GM19467 (cell line): ENCODE measurements around the gene LMAN1L.
"Not testable (repeated sequence)": the region's sequence is repeated elsewhere in the genome, so short reads cannot be mapped to it uniquely, and the experiment has no call there.

Experiments
- ATAC-seq: cut with Tn5 transposase; IDR thresholded peaks from one replicate; pipeline ENCODE4 v1.9.1; 2021; ENCODE audit warnings: mild to moderate bottlenecking, moderate library complexity; ENCODE audit not compliant: unreplicated experiment

Gene LMAN1L

DNA sequence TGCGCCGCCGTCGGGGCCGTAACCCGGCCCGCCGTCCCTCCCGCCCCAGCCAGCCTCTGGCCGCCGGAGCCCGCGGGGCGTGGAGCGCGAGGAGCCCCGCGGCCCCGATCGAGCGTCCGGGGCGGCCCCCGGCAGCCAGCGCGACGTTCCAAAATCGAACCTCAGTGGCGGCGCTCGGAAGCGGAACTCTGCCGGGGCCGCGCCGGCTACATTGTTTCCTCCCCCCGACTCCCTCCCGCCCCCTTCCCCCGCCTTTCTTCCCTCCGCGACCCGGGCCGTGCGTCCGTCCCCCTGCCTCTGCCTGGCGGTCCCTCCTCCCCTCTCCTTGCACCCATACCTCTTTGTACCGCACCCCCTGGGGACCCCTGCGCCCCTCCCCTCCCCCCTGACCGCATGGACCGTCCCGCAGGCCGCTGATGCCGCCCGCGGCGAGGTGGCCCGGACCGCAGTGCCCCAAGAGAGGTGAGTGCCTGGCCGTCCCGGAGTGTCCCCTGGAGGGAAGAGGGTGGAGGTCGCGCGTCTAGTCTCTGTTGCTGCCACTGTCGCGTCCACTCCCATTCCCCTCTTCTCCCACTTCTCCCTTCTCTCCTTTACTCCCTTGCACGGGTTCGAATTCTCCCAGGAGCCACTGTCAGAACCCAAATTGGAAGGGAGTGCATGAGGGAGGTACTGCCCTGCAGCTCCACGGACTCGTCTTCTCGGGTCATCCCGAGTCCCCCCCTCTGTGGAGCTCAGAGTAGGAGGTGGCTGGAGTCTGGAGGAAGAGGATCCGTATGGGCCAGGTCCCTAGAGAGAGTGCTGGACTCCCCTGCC, 30.2 kb upstream of the LMAN1L start:
- no peak for ATAC-seq

DNA sequence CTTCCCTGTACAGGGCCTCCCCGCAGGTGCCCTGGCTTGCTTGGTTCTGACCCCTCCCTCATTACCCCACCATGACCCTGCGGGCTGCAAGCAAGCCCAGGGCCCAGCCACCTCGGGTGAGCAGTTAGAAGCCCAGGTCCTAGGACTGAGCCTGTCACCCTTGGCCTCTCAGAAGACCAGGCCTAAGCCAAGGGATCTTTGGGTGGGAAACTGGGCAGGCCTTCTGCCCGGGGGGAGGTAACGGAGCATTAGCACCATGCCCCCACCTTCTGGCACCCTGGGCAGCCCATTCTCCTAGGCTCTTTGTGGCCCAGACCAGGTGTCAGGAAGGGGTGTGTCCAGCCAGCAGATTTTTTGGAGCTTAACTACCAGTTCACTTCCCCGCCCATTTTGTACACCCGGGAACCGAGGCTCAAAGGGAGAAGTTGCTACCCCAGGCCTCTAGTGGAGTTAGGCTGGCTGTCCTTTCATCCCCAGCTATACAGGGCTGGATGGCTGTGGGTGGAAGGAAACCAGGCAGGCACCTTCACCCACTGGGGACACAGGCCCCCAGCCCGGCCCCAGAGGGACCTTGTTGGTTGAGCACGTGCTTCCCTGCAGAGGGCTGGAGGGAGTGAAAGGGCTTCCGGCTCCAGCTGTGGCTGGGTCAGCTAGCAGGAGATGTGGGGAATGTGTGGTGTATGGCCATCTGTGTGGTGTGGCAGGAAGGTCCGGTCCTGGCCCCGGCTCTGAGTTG, 29.4 kb upstream of the LMAN1L start:
- ATAC-seq: no peak

DNA sequence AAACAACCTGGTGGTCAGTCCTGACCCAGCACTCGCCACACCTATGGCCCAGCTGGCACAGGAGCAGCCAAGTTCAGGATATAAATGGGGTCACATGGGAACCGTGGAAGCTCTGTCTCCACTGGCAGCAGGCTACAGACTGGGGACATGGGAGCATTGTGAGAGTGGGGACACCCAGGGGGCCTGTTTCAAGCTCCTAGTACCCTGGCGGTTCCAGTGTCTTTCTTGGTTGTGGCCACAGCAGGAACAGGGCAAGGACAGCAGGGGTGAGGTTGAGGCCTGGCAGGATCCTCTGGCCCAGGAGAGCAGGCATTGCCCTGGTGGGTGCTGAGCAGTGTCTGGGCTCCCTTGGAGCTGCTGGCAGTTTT, 28.8 kb upstream of the LMAN1L start:
- no peak for ATAC-seq

DNA sequence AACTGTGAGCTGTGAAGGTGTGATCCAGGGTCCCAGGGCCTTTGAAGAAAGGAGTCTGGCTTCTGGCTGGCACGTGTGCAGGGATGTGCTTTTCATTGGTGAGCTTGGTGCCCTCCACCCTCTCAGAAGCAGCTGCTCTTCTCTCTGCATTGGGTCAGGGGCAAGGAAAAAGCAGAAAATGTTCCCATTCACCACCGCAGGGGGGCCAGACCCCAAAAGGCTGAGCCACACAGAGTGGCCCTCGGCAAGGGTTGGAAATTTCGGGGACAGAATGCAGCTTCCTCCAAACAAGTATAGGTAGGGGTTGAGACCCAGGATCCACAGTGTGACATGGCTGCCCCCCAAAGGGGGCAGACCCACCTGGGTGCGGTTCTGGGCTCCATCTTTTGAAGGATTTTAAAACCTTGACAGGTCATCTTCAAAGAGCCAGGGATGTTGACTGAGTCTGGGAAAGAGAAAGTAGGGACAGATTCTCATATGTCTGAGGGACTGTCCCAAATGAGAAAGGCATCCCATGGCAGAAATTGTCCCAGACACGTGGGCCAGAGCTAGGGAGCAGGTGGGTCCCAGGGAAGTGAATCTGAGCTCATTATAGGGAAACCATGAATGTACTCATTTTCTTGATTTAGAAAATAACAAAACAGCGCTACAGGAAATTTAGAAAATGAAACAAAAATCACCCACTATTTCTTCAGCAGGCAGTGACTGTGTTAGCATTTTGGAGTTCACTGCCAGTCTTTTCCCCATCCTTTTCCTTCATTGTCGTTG, 28.0 kb upstream of the LMAN1L start:
- ATAC-seq: no peak

DNA sequence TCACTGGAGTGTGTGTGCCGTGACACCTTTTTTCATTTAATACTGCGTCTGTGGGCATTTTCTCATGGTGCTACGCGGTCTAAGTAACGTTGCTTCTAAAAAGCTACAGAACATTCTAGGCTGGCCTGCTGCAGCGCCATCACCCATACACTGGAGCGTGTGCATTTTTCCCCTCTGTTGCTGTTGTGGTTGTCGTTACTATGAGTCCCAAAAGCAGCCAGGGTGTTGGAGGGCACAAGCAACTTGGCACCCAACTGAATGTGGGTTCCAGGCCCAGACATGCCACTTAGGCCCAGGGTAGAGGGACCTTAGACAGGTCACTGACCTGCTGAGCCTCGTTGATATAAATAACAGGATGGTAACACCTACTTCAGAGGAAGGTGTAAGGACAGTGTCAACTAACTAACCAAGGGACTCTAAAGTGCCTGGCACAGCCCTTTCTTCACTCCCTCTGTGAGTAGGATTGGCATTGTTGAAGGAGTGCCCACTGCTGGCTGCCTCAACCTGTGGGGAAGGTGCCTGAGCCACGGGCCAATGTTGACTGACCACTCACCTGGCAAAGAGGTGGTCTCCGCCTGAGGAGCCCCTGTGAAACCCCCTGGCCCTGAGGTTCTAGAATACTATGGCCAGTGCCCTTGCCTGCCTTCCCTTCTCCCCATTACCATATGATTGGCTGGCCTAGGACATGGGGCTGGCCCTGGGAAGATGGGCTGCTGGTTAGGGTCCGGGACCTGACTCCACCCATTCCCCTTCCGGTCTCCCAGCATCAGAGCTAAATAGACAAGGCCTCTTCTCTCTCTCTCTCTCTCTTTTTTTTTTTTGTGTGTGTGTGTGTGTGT, 27.2 kb upstream of the LMAN1L start:
- ATAC-seq: no peak

DNA sequence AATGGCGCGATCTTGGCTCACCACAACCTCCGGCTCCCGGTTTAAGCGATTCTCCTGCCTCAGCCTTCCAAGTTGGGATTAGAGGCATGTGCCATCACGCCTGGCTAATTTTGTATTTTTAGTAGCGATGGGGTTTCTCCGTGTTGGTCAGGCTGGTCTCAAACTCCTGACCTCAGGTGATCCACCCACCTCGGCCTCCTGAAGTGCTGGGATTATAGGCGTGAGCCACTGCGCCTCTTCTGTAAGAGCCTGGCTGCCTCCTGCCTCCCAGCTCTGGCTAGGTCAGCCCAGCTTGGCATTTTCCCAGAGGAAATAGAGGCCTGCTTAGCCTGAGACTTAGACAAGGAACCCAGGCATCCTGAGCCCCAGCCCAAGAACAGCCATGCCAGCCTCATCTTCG, 26.6 kb upstream of the LMAN1L start:
- not testable (repeated sequence) for ATAC-seq

DNA sequence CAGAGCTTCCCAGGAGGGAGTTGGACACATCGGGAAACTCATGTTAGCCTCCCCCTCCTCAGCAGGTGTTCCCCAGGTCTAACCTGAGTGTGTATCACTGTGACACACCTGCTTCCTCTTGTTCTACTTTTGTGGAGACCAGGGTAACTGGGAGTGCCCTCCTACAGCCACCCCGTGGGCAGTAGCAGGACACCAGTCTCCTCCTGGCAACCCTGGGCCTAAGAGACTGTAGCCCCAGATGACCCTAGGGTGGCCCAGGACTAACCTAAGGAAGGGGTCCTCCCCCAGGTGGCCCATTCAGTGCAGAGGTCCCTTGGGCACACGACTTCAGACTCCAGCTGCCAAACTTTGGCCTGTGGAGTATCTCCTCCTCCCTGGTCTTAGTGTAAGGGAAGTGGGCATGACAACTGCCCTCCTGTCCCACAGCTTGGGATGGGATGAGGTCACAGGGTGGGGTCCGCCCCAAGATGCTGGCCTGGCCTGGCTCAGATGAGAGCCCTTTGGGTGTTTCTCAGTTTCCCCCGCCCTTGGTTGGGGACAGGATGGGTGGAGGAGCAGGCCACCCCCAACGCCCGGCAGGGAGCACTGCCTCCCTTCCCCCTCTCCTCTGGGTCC, 26.0 kb upstream of the LMAN1L start:
- no peak for ATAC-seq

DNA sequence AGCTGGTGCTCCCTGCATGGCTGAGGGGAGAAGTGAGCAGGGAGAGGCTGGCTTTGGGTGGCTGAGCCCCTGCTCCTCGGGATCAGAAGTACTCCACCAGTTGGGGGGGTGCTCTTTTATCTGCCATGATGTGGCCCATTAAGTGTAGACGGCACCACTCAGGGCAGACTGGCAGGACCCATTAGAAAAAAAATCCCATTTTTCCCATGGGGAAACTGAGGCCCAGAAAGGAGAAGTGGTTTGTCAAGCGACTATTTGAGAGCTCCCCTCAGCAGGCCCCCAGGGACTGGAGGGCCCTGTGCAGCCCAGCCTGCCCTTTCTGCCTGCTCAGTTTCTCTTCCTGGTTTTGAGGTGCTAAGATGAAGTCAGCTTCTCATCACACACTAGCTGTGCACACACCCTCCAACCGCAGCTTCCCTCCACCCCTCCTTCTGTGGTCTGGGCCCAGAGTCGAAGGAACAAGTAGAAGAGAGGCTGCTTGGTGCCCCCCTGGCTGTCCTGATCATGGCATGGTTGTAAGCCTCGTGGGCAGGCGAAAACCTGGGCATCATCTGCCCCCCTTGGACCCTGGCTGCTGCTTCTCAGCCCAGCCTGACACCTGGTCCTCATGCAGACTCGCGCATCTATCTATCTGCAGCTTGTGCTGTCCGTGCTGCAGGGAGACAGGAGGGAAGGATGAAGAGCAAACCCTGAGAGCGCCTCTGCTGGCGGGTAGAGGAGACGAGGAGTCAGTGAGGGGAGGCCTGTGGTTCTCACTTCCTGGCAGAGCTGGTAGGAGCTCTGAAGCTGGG, 25.2 kb upstream of the LMAN1L start:
- peak; percentile 39 for ATAC-seq

DNA sequence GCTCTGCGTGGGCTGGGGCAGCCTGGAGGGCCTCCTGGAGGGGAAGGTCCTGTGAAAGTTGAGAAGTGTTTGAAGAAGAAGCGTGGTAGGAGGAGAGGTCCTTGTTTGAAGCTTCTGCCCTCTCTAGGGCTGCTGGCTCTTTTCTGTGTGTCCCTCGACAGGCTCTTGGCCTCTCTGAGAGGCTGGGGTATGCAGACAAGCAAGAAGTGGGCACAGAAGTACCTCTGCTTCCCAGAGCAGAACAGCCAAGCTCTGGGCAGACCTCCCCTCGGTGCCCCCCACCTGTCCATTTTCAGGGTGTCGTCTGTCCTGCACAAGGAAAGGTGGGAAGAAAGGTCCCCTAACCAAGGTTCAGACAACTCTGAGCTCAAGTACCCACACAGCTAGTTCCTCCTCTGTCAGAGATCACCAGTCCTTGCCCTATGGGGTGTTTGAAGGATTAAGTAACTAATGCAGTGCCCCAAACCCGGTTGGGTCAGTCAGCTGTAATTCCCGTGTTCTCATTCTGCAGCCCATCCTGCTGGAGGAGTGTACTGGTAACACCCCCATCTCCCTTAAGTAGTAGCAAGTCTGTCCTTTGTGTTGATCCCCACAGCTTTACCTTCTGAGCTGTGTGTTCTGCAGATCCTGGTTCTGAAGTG, 24.5 kb upstream of the LMAN1L start:
- no peak for ATAC-seq

DNA sequence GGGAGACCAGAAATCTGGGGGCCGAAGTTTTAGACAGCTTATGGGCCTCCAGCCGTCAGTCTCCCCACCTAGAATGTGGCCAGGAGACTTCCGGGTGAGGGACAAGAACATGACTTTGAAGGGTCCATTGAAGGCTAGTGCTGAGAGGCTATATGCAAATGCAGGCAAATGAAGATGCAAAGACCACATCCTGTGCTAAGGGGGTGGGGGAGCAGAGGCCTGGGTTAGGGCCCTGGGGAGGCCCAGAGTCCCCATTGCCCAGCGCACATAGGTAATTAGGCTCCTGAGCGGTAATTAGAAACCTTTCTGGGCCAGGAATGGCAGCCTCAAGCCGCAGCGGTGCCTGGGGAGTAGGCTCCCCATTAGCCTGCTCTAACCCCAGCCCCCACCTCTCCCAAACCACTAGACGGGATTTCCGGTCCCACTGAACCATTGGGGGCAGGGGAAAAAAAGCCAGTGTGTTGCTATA, 23.9 kb upstream of the LMAN1L start:
- ATAC-seq: peak; percentile 21

DNA sequence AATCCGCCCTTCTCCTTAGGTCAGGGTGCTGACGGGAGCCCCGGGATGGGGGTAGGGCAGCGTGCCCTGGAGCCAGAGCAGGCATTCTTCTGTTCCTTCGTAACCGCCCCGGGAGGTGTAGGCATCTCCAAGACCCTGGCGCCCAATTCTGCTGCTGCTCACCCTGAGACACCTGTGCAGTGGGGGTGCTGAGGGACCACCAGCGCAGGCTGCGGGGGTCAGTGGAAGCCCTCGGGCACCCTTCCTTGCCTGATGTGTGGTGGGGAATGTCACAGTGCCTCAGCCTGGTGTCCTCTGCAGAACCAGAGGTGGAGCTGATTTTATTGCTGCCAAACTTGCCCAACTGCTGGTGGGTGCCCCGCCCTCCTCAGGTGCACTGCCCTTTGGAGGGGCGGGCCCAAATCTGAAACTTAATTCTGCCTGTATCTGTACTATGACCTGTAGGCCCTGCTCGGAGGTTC, 23.4 kb upstream of the LMAN1L start:
- ATAC-seq: no peak

DNA sequence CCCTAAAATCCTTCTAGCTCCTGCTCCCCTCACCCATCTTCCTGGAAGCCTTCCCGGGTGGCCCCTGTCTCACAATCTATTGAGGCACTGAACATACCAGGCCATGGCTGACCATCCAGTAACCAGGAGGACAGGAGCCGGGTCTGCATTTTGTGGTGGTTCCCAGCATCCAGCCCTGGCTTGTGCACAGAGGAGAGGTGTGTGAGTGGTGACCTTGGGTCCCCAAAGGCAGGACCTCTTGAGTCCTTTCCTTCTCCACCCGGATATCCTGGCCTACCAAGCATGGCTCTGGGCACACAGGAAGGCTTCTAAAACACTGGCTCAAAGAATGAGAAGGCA, 22.9 kb upstream of the LMAN1L start:
- ATAC-seq: no peak

DNA sequence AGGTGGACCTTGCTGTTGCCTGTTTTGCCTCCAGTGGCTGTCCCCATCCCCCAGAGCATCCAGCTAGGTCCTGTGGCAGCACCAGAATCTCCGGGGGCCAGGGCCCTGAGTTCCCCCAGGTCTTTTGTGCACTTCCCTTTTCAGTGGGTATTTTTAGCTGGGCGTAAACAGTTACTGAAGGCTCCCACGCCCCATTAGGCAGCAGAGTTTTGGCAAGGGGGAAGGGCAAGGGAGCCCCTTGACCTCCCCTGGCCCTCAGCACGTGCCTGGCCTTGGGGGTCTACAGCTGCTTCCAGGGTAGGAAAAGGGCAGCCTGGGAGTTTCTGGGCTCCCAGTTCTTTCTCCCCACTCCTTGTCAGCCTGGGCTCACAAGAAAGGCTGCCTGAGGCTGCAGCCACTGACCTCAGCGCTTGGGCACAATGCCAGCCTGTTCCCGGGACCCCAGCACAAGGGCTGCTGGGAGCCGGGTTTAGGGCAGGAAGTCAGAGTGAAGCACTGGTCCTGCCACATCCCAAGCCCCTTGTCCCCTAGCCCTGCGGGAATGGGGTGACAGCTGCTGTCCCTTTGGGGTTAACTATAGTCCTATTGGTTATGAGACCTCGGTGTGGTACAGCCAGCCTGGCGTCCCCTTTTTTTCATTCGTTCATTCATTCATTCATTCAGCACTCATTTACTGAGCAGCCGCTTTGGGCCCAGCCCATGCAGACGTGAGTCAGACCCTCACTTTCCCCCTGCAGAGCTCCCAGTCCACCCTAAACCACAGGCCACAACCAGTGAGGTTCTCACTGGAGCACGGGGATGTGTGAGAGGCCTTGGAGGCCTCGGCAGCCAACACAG, 22.3 kb upstream of the LMAN1L start:
- ATAC-seq: no peak

DNA sequence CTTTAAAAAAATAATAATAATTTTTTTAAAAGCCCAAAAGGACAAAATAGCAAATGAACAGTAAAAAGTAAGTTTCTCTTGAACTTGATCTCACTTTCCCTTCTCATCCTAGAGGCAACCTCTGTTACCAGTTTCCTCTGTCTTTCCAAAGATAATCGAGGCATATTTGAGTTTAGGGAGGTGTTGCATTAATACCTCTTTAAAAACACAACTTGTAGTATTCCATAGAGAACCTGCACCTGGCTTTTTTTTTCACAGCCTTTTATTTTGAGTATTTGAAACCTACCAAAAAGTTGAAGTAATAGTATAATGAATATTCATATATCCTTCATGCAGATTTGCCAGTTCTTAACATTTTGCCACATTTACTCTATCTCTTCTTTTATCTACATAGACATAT, 21.6 kb upstream of the LMAN1L start:
- ATAC-seq: no peak

DNA sequence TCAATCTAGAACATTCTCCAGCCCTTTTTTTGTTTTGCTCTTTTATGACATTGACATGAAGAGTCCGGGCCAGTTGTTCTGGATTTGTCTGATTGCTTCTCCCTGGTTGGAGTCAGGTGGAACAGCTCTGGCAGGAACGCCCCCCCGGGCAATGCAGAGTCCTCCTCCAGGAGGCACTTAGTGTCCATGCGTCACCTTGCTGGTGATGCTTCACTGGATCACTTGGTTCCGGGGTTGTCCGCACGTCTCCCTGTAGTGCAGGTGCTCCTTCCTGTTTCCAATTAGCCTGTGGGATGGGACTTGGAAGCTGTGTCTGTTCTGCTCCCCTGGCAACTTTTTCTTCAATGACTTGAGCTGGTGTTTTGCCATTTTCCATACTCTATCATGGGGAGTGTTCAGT, 21.0 kb upstream of the LMAN1L start:
- no peak for ATAC-seq

DNA sequence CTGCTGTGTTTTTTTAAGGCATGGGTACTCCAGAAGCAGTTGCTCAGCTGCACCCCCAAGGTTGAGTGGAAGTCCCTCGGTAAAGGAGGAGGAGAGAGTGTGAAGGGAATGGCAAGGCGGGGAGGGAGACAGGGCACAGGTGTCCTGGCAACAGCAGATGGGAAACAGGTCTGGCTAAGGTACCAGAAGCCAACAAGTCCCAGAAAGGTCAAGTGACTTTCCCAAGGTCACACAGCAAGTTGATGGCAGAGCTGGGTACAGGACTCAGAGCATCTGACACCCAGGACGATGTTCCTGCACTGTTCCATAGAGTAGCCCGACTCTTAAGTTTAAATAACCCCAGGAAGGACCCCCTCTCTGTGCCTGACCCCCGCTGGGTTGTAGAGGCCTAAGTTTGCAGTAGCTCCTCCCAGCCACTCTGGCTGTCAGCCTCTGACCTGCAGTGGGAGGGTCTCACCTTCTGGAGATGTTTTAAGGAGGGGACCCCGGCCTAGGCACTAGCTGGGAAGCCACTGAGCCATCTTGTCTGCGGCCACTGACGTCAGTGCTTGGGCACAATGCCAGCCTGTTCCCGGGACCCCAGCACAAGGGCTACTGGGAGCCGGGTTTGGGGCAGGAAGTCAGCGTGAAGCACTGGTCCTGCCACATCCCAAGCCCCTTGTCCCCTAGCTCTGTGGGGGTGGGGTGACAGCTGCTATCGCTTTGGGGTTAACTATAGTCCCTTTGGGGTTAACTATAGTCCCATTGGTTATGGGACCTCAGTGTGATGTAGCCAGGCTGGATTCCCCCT, 20.2 kb upstream of the LMAN1L start:
- no peak for ATAC-seq
